NCI-H1092 (cell line): Measurements from ENCODE around the gene TYROBP.
A peak's percentile ranks its signal among the peaks of the same experiment; 100 is the strongest.
"Not testable (repeated sequence)": the region's sequence is repeated elsewhere in the genome, so short reads cannot be mapped to it uniquely, and the experiment has no call there.

Source experiments
- DNase-seq: peaks from one replicate; lab custom pipeline; 2025; lab: John Stamatoyannopoulos, UW

TYROBP gene

DNA sequence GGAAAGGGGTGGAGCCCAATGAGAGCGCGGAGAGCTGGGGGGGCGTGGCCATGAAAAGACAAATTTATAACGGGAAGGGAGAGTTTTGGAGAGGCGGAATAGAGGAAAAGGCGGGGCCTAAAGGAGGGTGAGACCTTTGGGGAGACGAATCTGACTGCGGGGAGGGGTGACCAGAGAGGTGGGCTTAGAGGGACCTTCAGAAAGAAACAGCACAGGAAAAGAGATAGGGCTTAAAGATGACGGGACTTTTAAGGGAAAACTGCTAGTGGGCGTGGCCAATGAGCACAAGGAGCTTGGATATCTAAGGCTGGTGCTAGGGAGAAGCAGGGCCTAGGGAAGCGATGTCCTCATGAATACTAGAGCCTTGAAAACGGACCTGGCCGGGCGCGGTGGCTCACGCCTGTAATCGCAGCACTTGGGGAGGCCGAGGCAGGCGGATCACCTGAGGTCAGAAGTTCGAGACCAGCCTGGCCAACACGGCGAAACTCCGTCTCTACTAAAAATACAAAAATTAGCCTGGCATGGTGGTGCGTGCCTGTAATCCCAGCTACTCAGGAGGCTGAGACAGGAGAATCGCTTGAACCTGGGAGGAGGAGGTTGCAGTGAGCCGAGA is 37.9 kb downstream of the TYROBP start:
- DNase-seq: not testable (repeated sequence)

DNA sequence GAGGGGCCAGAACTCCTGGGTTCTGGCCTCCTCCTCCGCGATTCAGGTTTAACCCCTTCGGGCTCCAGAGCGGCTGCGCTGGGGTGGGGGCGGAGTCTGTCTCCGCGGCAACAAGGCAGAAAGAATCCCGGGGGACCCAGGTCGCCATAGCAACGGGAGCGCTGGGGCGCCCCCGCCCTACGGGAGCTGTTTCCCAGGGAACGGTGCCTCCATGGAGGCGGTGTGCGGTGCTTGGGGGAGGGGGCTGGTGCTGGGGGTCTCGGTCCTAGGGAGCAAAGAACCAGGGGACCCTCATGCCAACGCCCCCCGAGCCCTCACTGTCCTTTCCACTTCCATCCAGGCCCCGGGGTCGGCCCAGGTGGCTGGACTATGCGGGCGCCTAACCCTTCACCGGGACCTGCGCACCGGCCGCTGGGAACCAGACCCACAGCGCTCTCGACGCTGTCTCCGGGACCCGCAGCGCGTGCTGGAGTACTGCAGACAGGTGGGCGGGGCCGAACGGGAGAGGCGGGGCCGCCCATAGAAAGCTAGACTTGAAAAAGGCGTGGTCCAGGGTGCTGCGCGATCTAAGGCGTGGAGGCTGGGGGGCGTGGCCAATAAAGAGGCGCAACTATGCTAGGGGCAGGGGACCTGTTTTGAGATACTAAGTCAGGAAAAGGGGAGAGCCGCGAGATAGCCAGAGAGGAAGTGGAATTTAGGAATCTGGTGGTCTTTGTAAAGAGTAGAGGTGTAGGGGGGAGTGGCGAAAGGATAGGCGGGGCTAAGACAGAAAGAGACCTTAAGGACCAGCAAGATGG is 38.6 kb downstream of the TYROBP start:
- DNase-seq: peak; percentile 78

DNA sequence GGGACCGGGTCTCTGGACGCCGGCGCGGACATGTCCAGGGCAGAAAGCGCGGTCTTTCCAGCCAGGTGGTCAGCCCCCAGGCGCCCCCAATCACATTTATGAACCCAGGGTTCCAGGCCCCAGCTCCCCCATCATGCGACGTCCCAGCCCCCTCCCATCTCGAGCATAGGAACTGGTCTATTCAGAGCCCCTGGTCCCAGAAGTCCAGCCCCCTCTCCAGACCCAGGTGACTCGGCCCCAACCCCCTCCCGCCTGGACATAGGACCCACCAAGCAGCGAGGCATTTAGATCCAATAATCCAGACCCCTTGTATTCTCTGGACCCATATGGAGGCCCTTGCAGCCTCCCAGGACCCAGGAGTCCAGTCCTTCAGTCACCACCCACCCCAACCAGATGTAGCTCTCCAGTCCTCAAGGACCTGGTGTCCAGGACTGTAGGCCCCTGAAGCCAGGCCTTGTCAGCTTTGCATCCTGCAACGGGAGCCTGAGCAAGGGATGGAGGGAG is 39.2 kb downstream of the TYROBP start:
- no peak for DNase-seq

DNA sequence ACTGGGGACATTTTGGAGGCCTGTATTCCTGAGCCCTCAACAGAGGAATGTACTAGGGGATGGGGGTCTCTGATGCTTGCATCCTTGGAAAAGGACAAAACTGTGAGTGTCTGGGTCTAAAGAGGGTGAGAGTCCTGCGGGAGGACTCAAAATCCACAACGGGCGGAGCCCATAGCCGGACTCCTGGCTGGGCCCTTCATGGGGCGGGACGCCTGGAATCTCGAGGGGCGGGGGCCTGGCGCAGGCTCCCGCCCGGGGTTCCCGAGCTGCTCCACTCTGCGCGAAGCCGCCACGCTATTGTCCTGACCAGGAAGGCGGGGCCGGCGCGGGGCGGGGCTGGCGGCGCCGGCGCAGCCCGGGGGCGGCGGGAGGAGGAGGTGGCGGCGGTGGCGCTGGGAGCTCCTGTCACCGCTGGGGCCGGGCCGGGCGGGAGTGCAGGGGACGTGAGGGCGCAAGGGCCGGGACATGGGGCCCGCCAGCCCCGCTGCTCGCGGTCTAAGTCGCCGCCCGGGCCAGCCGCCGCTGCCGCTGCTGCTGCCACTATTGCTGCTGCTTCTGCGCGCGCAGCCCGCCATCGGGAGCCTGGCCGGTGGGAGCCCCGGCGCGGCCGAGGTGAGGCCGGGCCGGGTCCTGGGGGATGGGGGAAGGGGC is 39.8 kb downstream of the TYROBP start, which contains the start of gene APLP1:
Gene APLP1, plus strand, starts transcription at position 403 of the 651 bp plus-strand sequence. Its CDS starts 63 bp downstream, at position 466.
- no peak for DNase-seq

DNA sequence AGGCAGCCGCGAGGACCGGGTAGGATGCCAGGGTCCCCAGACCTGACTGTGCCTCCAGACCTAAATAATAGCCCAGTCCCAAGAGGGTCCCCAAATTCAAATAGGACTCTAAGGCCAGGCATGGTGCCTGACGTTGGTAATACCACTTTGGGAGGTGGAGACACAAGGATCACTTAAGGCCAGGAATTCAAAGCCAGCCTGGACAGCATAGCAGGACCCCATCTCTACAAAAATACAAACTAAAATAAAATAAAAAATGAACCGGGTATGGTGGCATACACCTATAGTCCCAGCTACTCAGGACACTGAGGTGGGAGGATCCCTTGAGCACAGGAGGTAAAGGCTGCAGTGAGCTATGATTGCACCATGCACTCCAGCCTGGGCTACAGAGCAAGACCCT is 45.1 kb downstream of the TYROBP start:
- DNase-seq: no peak

DNA sequence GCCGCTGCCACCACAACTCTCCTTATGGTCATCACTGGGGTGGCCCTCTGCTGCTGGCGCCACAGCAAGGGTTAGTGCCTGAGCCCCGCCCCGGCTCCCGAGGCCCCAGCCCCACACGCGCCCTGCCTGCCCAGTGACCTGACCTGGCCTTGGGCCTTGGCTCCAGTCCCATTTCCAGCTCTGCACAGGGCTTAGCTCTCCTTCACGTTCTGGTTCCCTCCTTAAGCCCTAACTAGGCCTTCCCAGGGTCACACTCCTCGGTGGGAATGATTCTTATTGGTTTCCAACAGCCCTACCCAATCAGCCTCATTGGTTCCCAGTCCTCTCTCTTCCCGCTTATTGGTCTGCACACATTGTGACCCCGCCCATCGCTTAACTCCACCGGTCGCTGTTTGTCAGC is 45.6 kb downstream of the TYROBP start:
- no peak for DNase-seq

DNA sequence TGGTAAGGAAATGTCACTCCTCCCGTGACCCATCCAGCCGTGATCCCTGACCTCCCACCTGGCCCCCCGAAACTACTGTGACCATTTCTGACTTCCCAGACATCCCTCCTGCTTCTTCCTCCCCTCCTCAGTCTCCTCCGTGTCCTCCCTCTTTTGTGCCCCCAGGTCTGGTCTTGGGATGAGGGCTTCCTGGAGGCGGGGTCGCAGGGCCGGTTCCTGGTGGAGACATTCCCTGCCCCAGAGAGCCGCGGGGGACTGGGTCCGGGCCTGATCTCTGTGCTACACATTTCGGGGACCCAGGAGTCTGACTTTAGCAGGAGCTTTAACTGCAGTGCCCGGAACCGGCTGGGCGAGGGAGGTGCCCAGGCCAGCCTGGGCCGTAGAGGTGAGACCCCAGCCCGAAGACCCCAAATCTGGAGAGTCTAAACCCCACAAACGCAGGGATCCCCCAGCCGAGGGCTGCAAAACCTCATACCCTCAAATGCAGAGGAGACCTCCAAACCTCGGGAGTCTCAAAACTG is 46.4 kb downstream of the TYROBP start:
- DNase-seq: no peak

DNA sequence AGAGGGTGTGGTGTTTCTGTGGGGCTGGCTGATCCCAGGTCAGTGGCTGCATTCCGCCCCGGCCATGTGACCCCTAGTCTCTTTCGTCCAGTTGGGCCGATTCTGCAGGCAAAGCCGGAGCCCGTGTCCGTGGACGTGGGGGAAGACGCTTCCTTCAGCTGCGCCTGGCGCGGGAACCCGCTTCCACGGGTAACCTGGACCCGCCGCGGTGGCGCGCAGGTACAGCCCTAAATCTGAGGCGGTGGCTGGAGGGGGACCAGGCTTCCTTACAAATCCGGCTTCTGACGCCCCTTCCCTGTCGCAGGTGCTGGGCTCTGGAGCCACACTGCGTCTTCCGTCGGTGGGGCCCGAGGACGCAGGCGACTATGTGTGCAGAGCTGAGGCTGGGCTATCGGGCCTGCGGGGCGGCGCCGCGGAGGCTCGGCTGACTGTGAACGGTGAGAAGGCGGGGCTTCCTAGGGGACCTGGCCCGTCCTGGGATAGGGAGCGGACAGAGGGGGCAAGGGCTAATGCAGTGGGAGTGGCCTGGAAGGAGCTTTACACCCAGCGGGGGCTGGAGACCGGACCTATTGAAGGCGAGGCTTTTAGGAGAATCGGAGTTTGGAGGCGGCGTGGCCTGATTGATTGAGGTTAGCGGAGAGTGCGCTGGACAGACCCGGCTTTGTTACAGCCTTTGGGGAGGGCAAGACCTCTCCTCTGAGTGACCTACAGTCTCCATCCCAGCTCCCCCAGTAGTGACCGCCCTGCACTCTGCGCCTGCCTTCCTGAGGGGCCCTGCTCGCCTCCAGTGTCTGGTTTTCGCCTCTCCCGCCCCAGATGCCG is 47.1 kb downstream of the TYROBP start:
- no peak for DNase-seq

DNA sequence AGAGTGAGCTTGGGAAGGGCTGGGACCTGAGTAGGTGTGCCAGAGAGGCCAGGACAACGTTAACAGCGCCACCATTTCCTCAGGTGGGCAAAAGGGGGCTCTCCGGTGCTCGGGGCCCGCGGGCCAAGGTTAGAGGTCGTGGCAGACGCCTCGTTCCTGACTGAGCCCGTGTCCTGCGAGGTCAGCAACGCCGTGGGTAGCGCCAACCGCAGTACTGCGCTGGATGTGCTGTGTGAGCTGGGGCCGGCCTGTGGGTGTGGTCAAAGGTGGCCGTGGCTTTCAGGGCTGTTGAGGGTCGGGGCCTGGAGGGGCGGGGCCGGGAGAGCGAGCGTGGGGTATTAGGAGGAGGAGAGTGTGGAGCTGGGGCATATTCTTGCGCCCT is 47.7 kb downstream of the TYROBP start:
- no peak for DNase-seq

DNA sequence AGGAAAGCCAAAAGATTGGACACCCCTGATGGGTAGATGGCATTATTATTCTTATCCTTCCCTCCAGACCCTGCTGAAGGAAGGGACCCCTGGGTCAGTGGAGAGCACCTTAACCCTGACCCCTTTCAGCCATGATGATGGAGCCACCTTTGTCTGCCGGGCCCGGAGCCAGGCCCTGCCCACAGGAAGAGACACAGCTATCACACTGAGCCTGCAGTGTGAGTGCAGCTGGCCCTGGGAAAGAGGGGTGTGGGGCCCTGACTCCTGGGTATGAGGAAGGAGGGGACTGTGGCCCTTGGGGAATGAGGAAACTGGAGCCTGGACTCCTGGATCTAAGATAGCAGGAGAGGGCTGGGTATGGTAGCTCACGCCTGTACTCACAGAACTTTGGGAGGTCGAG is 48.7 kb downstream of the TYROBP start:
- no peak for DNase-seq

DNA sequence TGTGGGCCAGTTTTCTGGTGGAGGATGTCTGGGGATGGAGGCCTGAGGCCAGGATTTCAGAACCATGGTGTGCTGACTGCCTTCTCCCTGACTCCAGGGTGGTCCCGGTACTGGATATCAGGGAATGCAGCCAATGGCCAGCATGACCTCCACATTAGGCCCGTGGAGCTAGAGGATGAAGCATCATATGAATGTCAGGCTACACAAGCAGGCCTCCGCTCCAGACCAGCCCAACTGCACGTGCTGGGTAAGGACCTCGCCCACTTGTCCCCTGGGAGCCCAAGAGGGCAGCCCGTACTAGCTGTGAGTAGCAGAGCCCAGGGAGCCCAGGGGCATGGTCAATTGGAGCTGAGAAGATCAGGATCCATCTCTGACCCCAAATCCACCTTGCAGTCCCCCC is 49.8 kb downstream of the TYROBP start:
- no peak for DNase-seq

DNA sequence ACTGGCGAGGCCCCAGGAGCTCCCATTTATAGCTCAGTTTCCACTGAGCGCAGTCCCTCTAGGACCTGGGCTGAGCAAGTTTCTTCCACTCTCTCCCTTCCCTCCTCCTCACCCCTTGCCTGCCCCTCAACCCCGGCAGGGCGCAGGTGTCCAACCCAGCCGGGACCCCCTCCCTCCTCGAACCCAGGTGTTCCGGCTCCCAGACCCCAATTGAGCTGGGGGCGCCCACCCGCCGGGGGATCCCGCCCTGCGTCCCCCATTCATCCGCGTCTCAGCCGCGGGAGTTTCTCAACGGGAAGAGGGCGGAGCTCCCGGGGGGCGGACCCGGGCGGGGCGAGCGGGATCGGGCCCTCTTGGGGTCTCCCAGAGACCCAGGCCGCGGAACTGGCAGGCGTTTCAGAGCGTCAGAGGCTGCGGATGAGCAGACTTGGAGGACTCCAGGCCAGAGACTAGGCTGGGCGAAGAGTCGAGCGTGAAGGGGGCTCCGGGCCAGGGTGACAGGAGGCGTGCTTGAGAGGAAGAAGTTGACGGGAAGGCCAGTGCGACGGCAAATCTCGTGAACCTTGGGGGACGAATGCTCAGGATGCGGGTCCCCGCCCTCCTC is 51.4 kb downstream of the TYROBP start, which contains the start of gene KIRREL2:
Gene KIRREL2, plus strand, starts transcription at position 366 of the 604 bp plus-strand sequence. Its CDS starts 209 bp downstream, at position 575.
- DNase-seq: no peak
